ENCODE measurements around the gene GREB1.

The GREB1 gene

DNA sequence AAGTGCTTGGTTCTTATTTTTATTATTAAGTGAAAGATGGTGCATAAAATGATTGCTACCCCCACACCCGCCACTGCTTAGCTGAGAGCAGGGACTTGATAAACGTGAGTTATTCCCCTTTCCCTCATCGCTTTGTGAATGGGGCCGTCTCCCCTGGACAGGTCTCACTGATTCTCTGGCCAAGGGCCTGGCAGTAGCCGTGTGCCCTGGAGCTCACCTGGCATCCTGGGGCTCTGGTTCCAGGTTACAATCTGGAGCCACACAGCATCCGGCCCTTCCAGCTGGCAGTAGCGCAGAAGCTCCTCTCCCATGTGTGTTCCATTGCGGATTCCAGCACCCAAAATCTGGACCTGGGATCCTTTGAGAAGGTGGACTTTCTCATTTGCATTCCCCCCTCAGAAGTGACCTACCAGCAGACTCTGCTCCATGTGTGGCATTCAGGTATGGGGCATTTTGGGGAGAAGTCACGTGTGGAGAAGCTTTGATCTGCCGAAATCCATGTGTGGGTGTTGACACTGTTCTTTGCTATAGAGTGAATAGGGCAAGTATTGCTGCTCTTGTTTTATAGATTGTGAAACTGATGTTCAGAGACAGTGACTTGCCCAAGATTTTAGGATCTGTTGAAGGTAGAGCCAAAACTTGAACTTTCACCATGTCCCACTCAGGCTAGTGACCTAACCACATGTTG is 63.8 kb downstream of the GREB1 start:
- Histone ChIP-seq H3K4me2 (peak overlapping the region; percentile 40; the same call in 1 of the 2 replicates), H3K36me3 (ENCODE audit: insufficient read depth) (no peaks in the 10 kb centered on the region), H3K4me1 (ENCODE audit: low read depth, poor library complexity, severe bottlenecking) (peaks cover 18% of the 10 kb centered on the region), H3K4me3 (IDR thresholded peaks at IDR 0.05; ENCODE audit: insufficient read depth, low read depth, low read length) (no peak overlapping the region), H3K9ac (no peak overlapping the region), H3K27ac (no peak overlapping the region), H3K27me3 (ENCODE audit: insufficient read depth, low read depth) (no peaks in the 10 kb centered on the region), H4K20me1 (ENCODE audit: insufficient read depth) (no peaks in the 10 kb centered on the region), H3K79me2 (ENCODE audit: insufficient read depth, low read depth) (no peaks in the 10 kb centered on the region), H2AFZ (ENCODE audit: low read depth) (no peak overlapping the region)
- TF ChIP-seq CTCF (conservative IDR thresholded peaks at IDR 0.05; ENCODE audit: low read depth, low read length), result no peak

- TF ChIP-seq CTCF (conservative IDR thresholded peaks at IDR 0.05; ENCODE audit: low read depth, low read length), result no peak
- no peak overlapping the region for H3K27ac ChIP-seq
- no peak overlapping the region for H2AFZ ChIP-seq (ENCODE audit: low read depth)
- H4K20me1 ChIP-seq (ENCODE audit: insufficient read depth), result no peaks in the 10 kb centered on the region
- peak overlapping the region; percentile 40; the same call in 1 of the 2 replicates for H3K4me2 ChIP-seq
- H3K27me3 ChIP-seq (ENCODE audit: insufficient read depth, low read depth), result no peaks in the 10 kb centered on the region
- H3K4me3 ChIP-seq (IDR thresholded peaks at IDR 0.05; ENCODE audit: insufficient read depth, low read depth, low read length), result no peak overlapping the region
- H3K36me3 ChIP-seq (ENCODE audit: insufficient read depth), result no peaks in the 10 kb centered on the region
- H3K9ac ChIP-seq, result no peak overlapping the region
- H3K79me2 ChIP-seq (ENCODE audit: insufficient read depth, low read depth), result no peaks in the 10 kb centered on the region
- peaks cover 18% of the 10 kb centered on the region for H3K4me1 ChIP-seq (ENCODE audit: low read depth, poor library complexity, severe bottlenecking)
These were observed 64.4 kb downstream of the GREB1 start for GRCh38 chr2:11598228-11598731.

DNA sequence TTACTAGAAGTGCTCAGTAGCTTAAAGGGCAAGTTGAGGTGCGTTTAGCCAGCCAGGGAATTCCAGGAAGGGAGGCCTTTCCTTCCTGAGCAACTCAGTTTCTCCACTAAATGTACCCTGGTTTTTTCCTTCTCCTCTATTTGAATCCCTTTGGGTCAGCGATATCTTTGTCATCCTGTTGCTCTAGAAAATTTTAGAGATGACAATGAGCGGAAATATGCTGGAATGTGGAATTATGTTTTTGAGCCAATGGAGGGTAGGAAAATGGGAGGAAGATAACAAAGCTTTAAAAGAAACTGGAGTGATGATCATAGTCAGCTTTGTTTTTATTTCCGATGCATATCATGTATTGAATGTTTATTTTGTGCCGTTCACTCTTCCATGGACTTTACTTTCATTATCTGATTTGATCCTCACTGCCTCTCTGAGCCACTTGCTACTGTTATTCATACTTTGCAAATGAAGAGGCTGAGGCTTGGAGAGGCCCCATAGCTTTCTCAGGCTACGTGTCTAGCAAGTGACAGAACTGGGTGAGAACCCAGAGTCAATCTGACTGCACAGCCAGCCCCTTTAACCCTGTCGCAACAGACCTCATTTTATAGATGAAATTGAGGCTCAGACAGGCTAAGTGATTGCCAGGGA is 68.8 kb downstream of the GREB1 start:
- Histone ChIP-seq H2AFZ (ENCODE audit: low read depth) (no peak overlapping the region), H3K36me3 (ENCODE audit: insufficient read depth) (no peaks in the 10 kb centered on the region), H3K9ac (no peak overlapping the region), H3K4me1 (ENCODE audit: low read depth, poor library complexity, severe bottlenecking) (peaks cover 12% of the 10 kb centered on the region), H3K27ac (no peak overlapping the region), H3K4me3 (IDR thresholded peaks at IDR 0.05; ENCODE audit: insufficient read depth, low read depth, low read length) (no peak overlapping the region), H3K79me2 (ENCODE audit: insufficient read depth, low read depth) (no peaks in the 10 kb centered on the region), H3K27me3 (ENCODE audit: insufficient read depth, low read depth) (no peaks in the 10 kb centered on the region), H3K4me2 (no peak overlapping the region), H4K20me1 (ENCODE audit: insufficient read depth) (no peaks in the 10 kb centered on the region)
- TF ChIP-seq CTCF (conservative IDR thresholded peaks at IDR 0.05; ENCODE audit: low read depth, low read length), result no peak

GRCh38 chr2:11610624-11611242 is 76.9 kb downstream of the GREB1 start:
- Histone ChIP-seq H3K27me3 (ENCODE audit: insufficient read depth, low read depth) (no peaks in the 10 kb centered on the region), H3K27ac (no peak overlapping the region), H3K4me3 (IDR thresholded peaks at IDR 0.05; ENCODE audit: insufficient read depth, low read depth, low read length) (no peak overlapping the region), H3K79me2 (ENCODE audit: insufficient read depth, low read depth) (no peaks in the 10 kb centered on the region), H3K36me3 (ENCODE audit: insufficient read depth) (no peaks in the 10 kb centered on the region), H2AFZ (ENCODE audit: low read depth) (no peak overlapping the region), H3K4me2 (no peak overlapping the region), H4K20me1 (ENCODE audit: insufficient read depth) (no peaks in the 10 kb centered on the region), H3K9ac (no peak overlapping the region), H3K4me1 (ENCODE audit: low read depth, poor library complexity, severe bottlenecking) (no peaks in the 10 kb centered on the region)
- no peak for TF ChIP-seq CTCF (conservative IDR thresholded peaks at IDR 0.05; ENCODE audit: low read depth, low read length)

Measured in KMS-11 (cell line).